ENCODE data around the gene CYP2A13.
"Not testable (repeated sequence)": the region's sequence is repeated elsewhere in the genome, so short reads cannot be mapped to it uniquely, and the experiment has no call there.

- TF ChIP-seq CTCF (conservative IDR thresholded peaks at IDR 0.05); ZFX (IDR thresholded peaks at IDR 0.05): not testable (repeated sequence)
Measured at GRCh38 chr19:41127801-41128300, 39.6 kb downstream of the CYP2A13 start.
